ENCODE results near the gene BNC2.

The BNC2 gene

GRCh38 chr9:16612627-16613026, 257.8 kb downstream of the BNC2 start:
- no peaks in the 10 kb centered on the region for H3K9me3 Mint-ChIP-seq
- H3K27me3 Mint-ChIP-seq, result no peaks in the 10 kb centered on the region
- DNase-seq, result no peak
- no peak overlapping the region for H3K4me3 Mint-ChIP-seq
- H3K4me1 Mint-ChIP-seq, result no peaks in the 10 kb centered on the region
- no peak for ATAC-seq
- no peak overlapping the region for H3K27ac Mint-ChIP-seq
- H3K36me3 Mint-ChIP-seq (ENCODE audit: low read depth), result no peaks in the 10 kb centered on the region

GRCh38 chr9:16611983-16612382, 258.5 kb downstream of the BNC2 start:
- H3K27ac Mint-ChIP-seq, result no peak overlapping the region
- no peaks in the 10 kb centered on the region for H3K36me3 Mint-ChIP-seq (ENCODE audit: low read depth)
- H3K27me3 Mint-ChIP-seq, result no peaks in the 10 kb centered on the region
- no peak for DNase-seq
- no peaks in the 10 kb centered on the region for H3K4me1 Mint-ChIP-seq
- no peaks in the 10 kb centered on the region for H3K9me3 Mint-ChIP-seq
- H3K4me3 Mint-ChIP-seq, result no peak overlapping the region
- no peak for ATAC-seq

GRCh38 chr9:16611001-16611400, 259.5 kb downstream of the BNC2 start:
- no peaks in the 10 kb centered on the region for H3K9me3 Mint-ChIP-seq
- DNase-seq (no peak), ATAC-seq (no peak)
- H3K27ac Mint-ChIP-seq, result no peak overlapping the region
- no peaks in the 10 kb centered on the region for H3K4me1 Mint-ChIP-seq
- no peaks in the 10 kb centered on the region for H3K36me3 Mint-ChIP-seq (ENCODE audit: low read depth)
- H3K4me3 Mint-ChIP-seq, result no peak overlapping the region
- no peaks in the 10 kb centered on the region for H3K27me3 Mint-ChIP-seq

- no peak for DNase-seq
- no peak overlapping the region for H3K27ac Mint-ChIP-seq
- no peaks in the 10 kb centered on the region for H3K27me3 Mint-ChIP-seq
- H3K4me3 Mint-ChIP-seq, result no peak overlapping the region
- ATAC-seq, result no peak
- H3K4me1 Mint-ChIP-seq, result no peaks in the 10 kb centered on the region
- H3K9me3 Mint-ChIP-seq, result no peaks in the 10 kb centered on the region
- no peaks in the 10 kb centered on the region for H3K36me3 Mint-ChIP-seq (ENCODE audit: low read depth)
Observed at GRCh38 chr9:16610538-16610937, 259.9 kb downstream of the BNC2 start.

- no peak for DNase-seq
- Mint-ChIP-seq H3K4me1 (no peaks in the 10 kb centered on the region), H3K4me3 (no peak overlapping the region), H3K27ac (no peak overlapping the region), H3K9me3 (no peaks in the 10 kb centered on the region), H3K36me3 (ENCODE audit: low read depth) (no peaks in the 10 kb centered on the region), H3K27me3 (no peaks in the 10 kb centered on the region)
- no peak for ATAC-seq
Observed at GRCh38 chr9:16608906-16609305, 261.6 kb downstream of the BNC2 start.

- DNase-seq (no peak), ATAC-seq (no peak)
- no peaks in the 10 kb centered on the region for H3K36me3 Mint-ChIP-seq (ENCODE audit: low read depth)
- no peaks in the 10 kb centered on the region for H3K27me3 Mint-ChIP-seq
- H3K4me1 Mint-ChIP-seq, result no peaks in the 10 kb centered on the region
- H3K9me3 Mint-ChIP-seq, result no peaks in the 10 kb centered on the region
- H3K27ac Mint-ChIP-seq, result no peak overlapping the region
- no peak overlapping the region for H3K4me3 Mint-ChIP-seq
Observed at GRCh38 chr9:16602494-16602893, 268.0 kb downstream of the BNC2 start.

- H3K9me3 Mint-ChIP-seq, result no peaks in the 10 kb centered on the region
- no peak for ATAC-seq
- no peaks in the 10 kb centered on the region for H3K27me3 Mint-ChIP-seq
- no peak overlapping the region for H3K27ac Mint-ChIP-seq
- H3K36me3 Mint-ChIP-seq (ENCODE audit: low read depth), result no peaks in the 10 kb centered on the region
- no peak overlapping the region for H3K4me3 Mint-ChIP-seq
- H3K4me1 Mint-ChIP-seq, result no peaks in the 10 kb centered on the region
- no peak for DNase-seq
Observed at GRCh38 chr9:16601991-16602390, 268.5 kb downstream of the BNC2 start.

- Mint-ChIP-seq H3K27ac (no peak overlapping the region), H3K36me3 (ENCODE audit: low read depth) (no peaks in the 10 kb centered on the region), H3K4me3 (no peak overlapping the region), H3K4me1 (no peaks in the 10 kb centered on the region), H3K9me3 (no peaks in the 10 kb centered on the region), H3K27me3 (no peaks in the 10 kb centered on the region)
- no peak for ATAC-seq
- DNase-seq, result no peak
Observed at GRCh38 chr9:16598316-16598715, 272.2 kb downstream of the BNC2 start.

- no peak for ATAC-seq
- Mint-ChIP-seq H3K4me1 (no peaks in the 10 kb centered on the region), H3K9me3 (no peaks in the 10 kb centered on the region)
Observed at GRCh38 chr9:16597136-16597535, 273.3 kb downstream of the BNC2 start.

GRCh38 chr9:16595227-16595626, 275.2 kb downstream of the BNC2 start:
- no peaks in the 10 kb centered on the region for H3K36me3 Mint-ChIP-seq (ENCODE audit: low read depth)
- H3K9me3 Mint-ChIP-seq, result no peaks in the 10 kb centered on the region
- no peak overlapping the region for H3K27ac Mint-ChIP-seq
- H3K4me1 Mint-ChIP-seq, result no peaks in the 10 kb centered on the region
- H3K4me3 Mint-ChIP-seq, result no peak overlapping the region
- ATAC-seq (no peak), DNase-seq (no peak)
- no peaks in the 10 kb centered on the region for H3K27me3 Mint-ChIP-seq

More at GRCh38 chr9:16597136-16597535, 273.3 kb downstream of the BNC2 start:
- no peaks in the 10 kb centered on the region for H3K27me3 Mint-ChIP-seq
- H3K36me3 Mint-ChIP-seq (ENCODE audit: low read depth), result no peaks in the 10 kb centered on the region
- H3K27ac Mint-ChIP-seq, result no peak overlapping the region
- H3K4me3 Mint-ChIP-seq, result no peak overlapping the region
- DNase-seq, result no peak

GRCh38 chr9:16594787-16595186, 275.7 kb downstream of the BNC2 start:
- Mint-ChIP-seq H3K27ac (no peak overlapping the region), H3K9me3 (no peaks in the 10 kb centered on the region), H3K4me1 (no peaks in the 10 kb centered on the region), H3K36me3 (ENCODE audit: low read depth) (no peaks in the 10 kb centered on the region), H3K27me3 (no peaks in the 10 kb centered on the region), H3K4me3 (no peak overlapping the region)
- DNase-seq, result no peak
- ATAC-seq, result no peak

GRCh38 chr9:16593746-16594145, 276.7 kb downstream of the BNC2 start:
- DNase-seq (no peak), ATAC-seq (no peak)
- H3K27me3 Mint-ChIP-seq, result no peaks in the 10 kb centered on the region
- no peaks in the 10 kb centered on the region for H3K4me1 Mint-ChIP-seq
- H3K4me3 Mint-ChIP-seq, result no peak overlapping the region
- H3K36me3 Mint-ChIP-seq (ENCODE audit: low read depth), result no peaks in the 10 kb centered on the region
- H3K9me3 Mint-ChIP-seq, result no peaks in the 10 kb centered on the region
- no peak overlapping the region for H3K27ac Mint-ChIP-seq

- DNase-seq (no peak), ATAC-seq (no peak)
- no peaks in the 10 kb centered on the region for H3K36me3 Mint-ChIP-seq (ENCODE audit: low read depth)
- H3K27me3 Mint-ChIP-seq, result no peaks in the 10 kb centered on the region
- H3K9me3 Mint-ChIP-seq, result no peaks in the 10 kb centered on the region
- H3K4me1 Mint-ChIP-seq, result no peaks in the 10 kb centered on the region
- no peak overlapping the region for H3K4me3 Mint-ChIP-seq
- H3K27ac Mint-ChIP-seq, result no peak overlapping the region
Observed at GRCh38 chr9:16591092-16591491, 279.4 kb downstream of the BNC2 start.

GRCh38 chr9:16585591-16585990, 284.9 kb downstream of the BNC2 start:
- Mint-ChIP-seq H3K36me3 (ENCODE audit: low read depth) (no peaks in the 10 kb centered on the region), H3K27me3 (no peaks in the 10 kb centered on the region), H3K4me1 (no peaks in the 10 kb centered on the region), H3K9me3 (no peaks in the 10 kb centered on the region), H3K27ac (no peak overlapping the region), H3K4me3 (no peak overlapping the region)
- ATAC-seq (no peak), DNase-seq (no peak)

GRCh38 chr9:16579872-16580432, 290.5 kb downstream of the BNC2 start:
- no peak for DNase-seq
- H3K27ac Mint-ChIP-seq, result no peak overlapping the region
- H3K4me1 Mint-ChIP-seq, result no peaks in the 10 kb centered on the region
- no peaks in the 10 kb centered on the region for H3K27me3 Mint-ChIP-seq
- H3K36me3 Mint-ChIP-seq (ENCODE audit: low read depth), result no peaks in the 10 kb centered on the region
- no peak overlapping the region for H3K4me3 Mint-ChIP-seq
- no peaks in the 10 kb centered on the region for H3K9me3 Mint-ChIP-seq
- no peak for ATAC-seq

GRCh38 chr9:16575986-16576245, 294.6 kb downstream of the BNC2 start:
- Mint-ChIP-seq H3K9me3 (no peaks in the 10 kb centered on the region), H3K36me3 (ENCODE audit: low read depth) (no peaks in the 10 kb centered on the region), H3K4me1 (no peaks in the 10 kb centered on the region), H3K27ac (no peak overlapping the region), H3K27me3 (no peaks in the 10 kb centered on the region), H3K4me3 (no peak overlapping the region)
- no peak for DNase-seq
- no peak for ATAC-seq
